Activated CD8-positive, alpha-beta T cell treated with anti-CD3 and anti-CD28 coated beads for 36 hours (primary cell): ENCODE results near the gene MAN1A1. TPM values are rescaled to one million over a fixed set of nuclear protein-coding genes. Genes with fewer than 3 reads are reported as not detected.

Experiments used
- ATAC-seq: fragments of 200-7000 bp; cut with Tn5 transposase; one replicate; pipeline ENCODE4 v1.10.0; 2021; ENCODE audit warnings: mild to moderate bottlenecking, moderate library complexity
- CTCF ChIA-PET: fragments of 350-600 bp; sonication (Branson Sonifier 250); formaldehyde crosslinking; loops from one replicate; lab custom pipeline; 2021; ENCODE audit warnings: antibody characterized with exemption; lab: Charles Lee
- POLR2A ChIA-PET: fragments of 350-600 bp; sonication (Branson Sonifier 250); formaldehyde crosslinking; loops from one replicate; lab custom pipeline; 2021; ENCODE audit warnings: antibody characterized with exemption; lab: Charles Lee
- DNase-seq: peaks from one replicate; pipeline ENCODE4 v3.0.0-alpha.2; 2020
- H3K27ac Mint-ChIP-seq: one replicate; pipeline ENCODE4 v1.8.0; 2021; ENCODE audit warnings: mild to moderate bottlenecking, mixed read lengths
- H3K27me3 Mint-ChIP-seq: one replicate; pipeline ENCODE4 v1.8.0; 2021; ENCODE audit warnings: mixed read lengths
- H3K36me3 Mint-ChIP-seq: one replicate; pipeline ENCODE4 v1.8.0; 2021; ENCODE audit warnings: low read depth, mixed read lengths
- H3K4me1 Mint-ChIP-seq: one replicate; pipeline ENCODE4 v1.8.0; 2021; ENCODE audit warnings: low read depth, mixed read lengths
- H3K4me3 Mint-ChIP-seq: one replicate; pipeline ENCODE4 v1.8.0; 2021; ENCODE audit warnings: mild to moderate bottlenecking, moderate library complexity, mixed read lengths
- H3K9me3 Mint-ChIP-seq: one replicate; pipeline ENCODE4 v1.8.0; 2021; ENCODE audit warnings: mixed read lengths
- intact Hi-C: fragments of 100-400 bp; cut with micrococcal nuclease; formaldehyde crosslinking; loops from one replicate; pipeline ENCODE4 v1.10.0; 2022
- total RNA-seq, 2 experiments: library from RNA; stranded (reverse); gene quantifications; one replicate each; pipeline ENCODE4 v1.2.3, GENCODE V29; 2021
- TF ChIP-seq, protein P1 (sequence below): fragments of 200-600 bp; IDR thresholded peaks from one replicate; pipeline ENCODE4 v1.8.0; 2022; ENCODE audit warnings: antibody characterized with exemption, mild to moderate bottlenecking

MAN1A1 gene
- total RNA-seq, 2 experiments from 2014 or later = 18.5 to 19.4 TPM

DNA sequence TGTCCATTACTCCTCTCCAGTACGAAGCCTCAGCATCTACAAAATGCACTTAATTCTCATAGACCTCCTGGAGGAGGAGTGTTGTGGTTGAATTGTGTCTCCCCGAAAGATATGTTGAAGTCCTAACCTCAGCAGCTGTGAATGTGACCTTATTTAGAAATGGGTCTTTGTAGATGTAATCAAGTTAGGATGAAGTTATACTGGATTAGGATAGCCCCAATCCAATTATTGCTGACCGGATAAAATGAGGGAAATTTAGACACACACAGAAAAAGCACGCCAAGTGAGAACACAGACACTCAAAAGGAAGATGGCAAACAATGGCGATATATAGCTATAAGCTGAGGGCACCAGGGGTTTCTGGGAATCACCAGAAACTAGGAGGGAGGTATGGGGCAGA is 206.9 kb downstream of the MAN1A1 start:
- H3K36me3 Mint-ChIP-seq = no peaks in the 10 kb centered on the region
- H3K27me3 Mint-ChIP-seq = peaks cover 2% of the 10 kb centered on the region
- H3K9me3 Mint-ChIP-seq = no peaks in the 10 kb centered on the region
- no peak for ATAC-seq
- TF ChIP-seq, protein P1, sequence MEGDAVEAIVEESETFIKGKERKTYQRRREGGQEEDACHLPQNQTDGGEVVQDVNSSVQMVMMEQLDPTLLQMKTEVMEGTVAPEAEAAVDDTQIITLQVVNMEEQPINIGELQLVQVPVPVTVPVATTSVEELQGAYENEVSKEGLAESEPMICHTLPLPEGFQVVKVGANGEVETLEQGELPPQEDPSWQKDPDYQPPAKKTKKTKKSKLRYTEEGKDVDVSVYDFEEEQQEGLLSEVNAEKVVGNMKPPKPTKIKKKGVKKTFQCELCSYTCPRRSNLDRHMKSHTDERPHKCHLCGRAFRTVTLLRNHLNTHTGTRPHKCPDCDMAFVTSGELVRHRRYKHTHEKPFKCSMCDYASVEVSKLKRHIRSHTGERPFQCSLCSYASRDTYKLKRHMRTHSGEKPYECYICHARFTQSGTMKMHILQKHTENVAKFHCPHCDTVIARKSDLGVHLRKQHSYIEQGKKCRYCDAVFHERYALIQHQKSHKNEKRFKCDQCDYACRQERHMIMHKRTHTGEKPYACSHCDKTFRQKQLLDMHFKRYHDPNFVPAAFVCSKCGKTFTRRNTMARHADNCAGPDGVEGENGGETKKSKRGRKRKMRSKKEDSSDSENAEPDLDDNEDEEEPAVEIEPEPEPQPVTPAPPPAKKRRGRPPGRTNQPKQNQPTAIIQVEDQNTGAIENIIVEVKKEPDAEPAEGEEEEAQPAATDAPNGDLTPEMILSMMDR = no peak
- no peak for DNase-seq
- no peak overlapping the region for H3K4me3 Mint-ChIP-seq
- intact Hi-C loops = loop anchor here (10.0 kb wide), 1 partner anchor 172 kb away; no protein-coding TSS in a partner anchor
- no peak overlapping the region for H3K27ac Mint-ChIP-seq
- ChIA-PET POLR2A (no interaction called here), CTCF (interaction anchor here (0.5 to 3.1 kb wide), 3 partner anchors 13 to 858 kb away, joined by 3 to 14 read pairs (median 3); no protein-coding TSS in a partner anchor)
- H3K4me1 Mint-ChIP-seq = peaks cover 31% of the 10 kb centered on the region

- intact Hi-C loops = loop anchor here (10.0 kb wide), 1 partner anchor 173 kb away; no protein-coding TSS in a partner anchor
- H3K9me3 Mint-ChIP-seq = no peaks in the 10 kb centered on the region
- ChIA-PET POLR2A (no interaction called here), CTCF (interaction anchor here (0.5 to 3.1 kb wide), 3 partner anchors 13 to 858 kb away, joined by 3 to 14 read pairs (median 3); no protein-coding TSS in a partner anchor)
- no peak for ATAC-seq
- H3K27ac Mint-ChIP-seq = no peak overlapping the region
- no peak overlapping the region for H3K4me3 Mint-ChIP-seq
- H3K4me1 Mint-ChIP-seq = peaks cover 25% of the 10 kb centered on the region
- no peaks in the 10 kb centered on the region for H3K36me3 Mint-ChIP-seq
- TF ChIP-seq, protein P1 = no peak
- no peak for DNase-seq
- peaks cover 2% of the 10 kb centered on the region for H3K27me3 Mint-ChIP-seq
Measured at GRCh38 chr6:119142041-119142440, 207.5 kb downstream of the MAN1A1 start.

- Mint-ChIP-seq H3K27ac (no peak overlapping the region), H3K4me3 (no peak overlapping the region)
Measured at GRCh38 chr6:119140196-119141140, 209.1 kb downstream of the MAN1A1 start.

GRCh38 chr6:119138906-119139541 is 210.5 kb downstream of the MAN1A1 start:
- Mint-ChIP-seq H3K27me3 (peaks cover 2% of the 10 kb centered on the region), H3K4me1 (peaks cover 10% of the 10 kb centered on the region), H3K9me3 (no peaks in the 10 kb centered on the region), H3K36me3 (no peaks in the 10 kb centered on the region), H3K27ac (peak overlapping the region; percentile 10), H3K4me3 (no peak overlapping the region)
- POLR2A ChIA-PET = interaction anchor here (0.7 to 1.2 kb wide), 2 partner anchors 9 to 209 kb away, joined by 3 read pairs; no protein-coding TSS in a partner anchor
- intact Hi-C loops = no loop called here
- TF ChIP-seq, protein P1 = no peak
- CTCF ChIA-PET = interaction anchor here (1.0 to 2.1 kb wide), 3 partner anchors 9 to 14 kb away, joined by 3 to 19 read pairs (median 5); no protein-coding TSS in a partner anchor
- DNase-seq = peak; percentile 44
- peak; percentile 79 for ATAC-seq

More at GRCh38 chr6:119140196-119141140, 209.1 kb downstream of the MAN1A1 start:
- intact Hi-C loops = loop anchor here (10.0 kb wide), 1 partner anchor 174 kb away; no protein-coding TSS in a partner anchor
- ChIA-PET POLR2A (no interaction called here), CTCF (interaction anchor here (3.1 kb wide), 1 partner anchor 11 kb away, joined by 14 read pairs; no protein-coding TSS in a partner anchor)
- H3K9me3 Mint-ChIP-seq = no peaks in the 10 kb centered on the region
- peaks cover 16% of the 10 kb centered on the region for H3K4me1 Mint-ChIP-seq
- ATAC-seq (no peak), DNase-seq (no peak)
- no peaks in the 10 kb centered on the region for H3K36me3 Mint-ChIP-seq
- TF ChIP-seq, protein P1 = no peak
- peaks cover 2% of the 10 kb centered on the region for H3K27me3 Mint-ChIP-seq
